ENCODE results near the gene LUC7L3. TPM values are rescaled to one million over a fixed set of nuclear protein-coding genes. Genes with fewer than 3 reads are reported as not detected.
"Not testable (repeated sequence)": the region's sequence is repeated elsewhere in the genome, so short reads cannot be mapped to it uniquely, and the experiment has no call there.

The LUC7L3 gene
- total RNA-seq, 4 donors from 2014 or later = 75.2 to 199 (median 140) TPM

DNA sequence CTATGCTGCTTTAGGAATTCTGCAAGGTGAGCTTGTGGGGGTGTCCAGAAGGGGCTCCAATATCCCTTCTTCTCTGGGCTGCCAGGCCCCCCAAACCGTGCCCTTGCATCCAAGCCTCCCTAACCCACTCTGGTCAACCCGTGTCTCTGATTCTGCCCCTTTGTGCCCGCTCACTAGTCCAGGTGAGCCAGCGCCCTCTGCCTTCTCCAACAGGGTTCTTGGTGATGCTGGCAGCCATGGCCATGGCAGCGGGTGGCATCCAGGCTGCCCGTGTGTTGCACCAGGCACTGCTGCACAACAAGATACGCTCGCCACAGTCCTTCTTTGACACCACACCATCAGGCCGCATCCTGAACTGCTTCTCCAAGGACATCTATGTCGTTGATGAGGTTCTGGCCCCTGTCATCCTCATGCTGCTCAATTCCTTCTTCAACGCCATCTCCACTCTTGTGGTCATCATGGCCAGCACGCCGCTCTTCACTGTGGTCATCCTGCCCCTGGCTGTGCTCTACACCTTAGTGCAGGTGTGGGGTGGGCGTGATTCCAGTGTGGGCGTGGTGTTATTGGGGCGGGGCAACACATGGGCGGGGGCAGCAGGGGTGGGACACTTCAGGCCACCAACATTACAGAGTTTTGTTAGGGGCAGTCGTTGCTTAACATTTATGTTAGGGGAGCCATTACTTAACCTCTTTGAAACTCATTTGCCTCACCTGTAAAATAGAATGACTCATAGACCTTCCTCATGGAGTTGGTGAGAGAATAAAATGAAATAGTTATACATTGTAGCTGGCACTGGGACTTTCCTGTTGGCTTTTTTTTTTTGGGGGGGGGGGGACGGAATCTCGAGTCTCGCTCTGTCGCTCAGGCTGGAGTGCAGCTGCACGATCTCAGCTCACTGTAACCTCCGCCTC lies 43.1 kb upstream of the LUC7L3 start:
- Histone ChIP-seq H3K9me3 (no peaks in the 10 kb centered on the region), H3K27ac (no peak overlapping the region), H3K4me3 (replicated peaks in 1 of 3) (no peak overlapping the region), H3K27me3 (no peaks in the 10 kb centered on the region), H3K4me1 (no peaks in the 10 kb centered on the region), H3K36me3 (no peaks in the 10 kb centered on the region)
- TF ChIP-seq CTCF (IDR thresholded peaks at IDR 0.05) (no peak), POLR2A (IDR thresholded peaks at IDR 0.05) (no peak)
- intact Hi-C loops (cut with DNase I) = no loop called here
- DNase-seq = no peak
- WGBS, 2 donors = 87 to 92% methylated on average over 22 to 24 of the region's 24 CpGs

DNA sequence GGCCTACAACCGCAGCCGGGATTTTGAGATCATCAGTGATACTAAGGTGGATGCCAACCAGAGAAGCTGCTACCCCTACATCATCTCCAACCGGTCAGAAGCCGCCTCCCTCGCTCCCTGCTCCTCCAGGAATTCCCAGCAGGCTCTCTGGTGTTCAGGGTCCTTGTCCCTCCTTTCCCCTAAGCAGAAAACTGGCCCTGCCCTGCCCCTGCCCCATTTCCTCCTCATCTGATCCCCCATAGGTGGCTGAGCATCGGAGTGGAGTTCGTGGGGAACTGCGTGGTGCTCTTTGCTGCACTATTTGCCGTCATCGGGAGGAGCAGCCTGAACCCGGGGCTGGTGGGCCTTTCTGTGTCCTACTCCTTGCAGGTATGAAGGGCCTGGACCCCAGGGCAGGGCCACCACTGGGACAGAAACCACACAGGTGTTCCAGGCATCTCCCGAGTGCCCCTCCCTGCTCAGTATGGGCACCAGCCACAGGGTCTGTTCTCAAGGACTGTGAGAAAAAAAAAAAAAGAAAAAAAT lies 41.5 kb upstream of the LUC7L3 start:
- no peak overlapping the region for H3K27ac ChIP-seq
- 86 to 91% methylated on average over 12 of the region's 12 CpGs for WGBS, 2 donors
- intact Hi-C loops (cut with DNase I) = no loop called here

GRCh38 chr17:50679008-50679544 lies 40.3 kb upstream of the LUC7L3 start:
- TF ChIP-seq CTCF (IDR thresholded peaks at IDR 0.05) (no peak), POLR2A (IDR thresholded peaks at IDR 0.05) (no peak)
- Histone ChIP-seq H3K27ac (no peak overlapping the region), H3K36me3 (no peaks in the 10 kb centered on the region), H3K9me3 (no peaks in the 10 kb centered on the region), H3K27me3 (no peaks in the 10 kb centered on the region), H3K4me1 (no peaks in the 10 kb centered on the region), H3K4me3 (replicated peaks in 1 of 3) (no peak overlapping the region)
- intact Hi-C loops (cut with DNase I) = no loop called here
- DNase-seq = no peak
- WGBS, 2 donors = 94% methylated on average over 11 of the region's 11 CpGs

More for the DNA sequence above, 41.5 kb upstream of the LUC7L3 start:
- Histone ChIP-seq H3K4me1 (no peaks in the 10 kb centered on the region), H3K36me3 (no peaks in the 10 kb centered on the region), H3K4me3 (replicated peaks in 1 of 3) (no peak overlapping the region), H3K9me3 (no peaks in the 10 kb centered on the region), H3K27me3 (no peaks in the 10 kb centered on the region)
- TF ChIP-seq CTCF (IDR thresholded peaks at IDR 0.05) = no peak
- no peak for TF ChIP-seq POLR2A (IDR thresholded peaks at IDR 0.05)
- DNase-seq = no peak

- Histone ChIP-seq H3K27ac (no peak overlapping the region), H3K4me3 (replicated peaks in 1 of 3) (no peak overlapping the region), H3K27me3 (no peaks in the 10 kb centered on the region), H3K4me1 (no peaks in the 10 kb centered on the region), H3K36me3 (no peaks in the 10 kb centered on the region), H3K9me3 (no peaks in the 10 kb centered on the region)
- intact Hi-C loops (cut with DNase I) = loop anchor here (5.0 to 10.0 kb wide), 2 partner anchors 48 to 195 kb away; partner anchors contain the start of gene ABCC3
- TF ChIP-seq CTCF (IDR thresholded peaks at IDR 0.05) (no peak), POLR2A (IDR thresholded peaks at IDR 0.05) (no peak)
- DNase-seq = no peak
- 98% methylated on average over 5 of the region's 5 CpGs for WGBS, 2 donors
Measured at GRCh38 chr17:50680126-50680525, 39.3 kb upstream of the LUC7L3 start.

- not testable (repeated sequence) for H3K27ac ChIP-seq; H3K4me3 ChIP-seq (replicated peaks in 1 of 3); DNase-seq; H3K4me1 ChIP-seq; H3K9me3 ChIP-seq; H3K36me3 ChIP-seq; H3K27me3 ChIP-seq
- WGBS, 2 donors = 75 to 78% methylated on average over 12 of the region's 12 CpGs
- intact Hi-C loops (cut with DNase I) = loop anchor here (5.0 to 10.0 kb wide), 2 partner anchors 48 to 196 kb away; partner anchors contain the start of gene ABCC3
Measured at GRCh38 chr17:50680543-50681262, 38.7 kb upstream of the LUC7L3 start.

Measured in thyroid gland (tissue), 4 donors.